Skeletal muscle tissue (tissue), 4 donors: ENCODE results near the gene HMG20A. TPM values are rescaled to one million over a fixed set of nuclear protein-coding genes. Genes with fewer than 3 reads are reported as not detected.

Source experiments
- H3K27ac ChIP-seq: one replicate; pipeline ENCODE4 v1.7.0; 2013; ENCODE audit warnings: mild to moderate bottlenecking, low read depth, low read length, inconsistent platforms
- H3K27me3 ChIP-seq, 3 donors: one replicate each; pipeline ENCODE4 v1.7.0; 2013; ENCODE audit warnings: low read length in 3 of 3; ENCODE audit not compliant: control insufficient read depth in 3 of 3, insufficient read depth in 3 of 3
- H3K36me3 ChIP-seq, 3 donors: one replicate each; pipeline ENCODE4 v1.7.0; 2013; ENCODE audit warnings: low read length in 3 of 3; ENCODE audit not compliant: control insufficient read depth in 3 of 3, insufficient read depth in 3 of 3
- H3K4me1 ChIP-seq, 3 donors: one replicate each; pipeline ENCODE4 v1.7.0; 2013; ENCODE audit warnings: low read length in 3 of 3, mild to moderate bottlenecking in 3 of 3; ENCODE audit not compliant: control insufficient read depth in 3 of 3, insufficient read depth in 3 of 3
- H3K4me3 ChIP-seq, 3 donors: one replicate each; pipeline ENCODE4 v1.7.0; 2013; ENCODE audit warnings: low read length in 3 of 3
- H3K9ac ChIP-seq, 3 donors: one replicate each; pipeline ENCODE4 v1.7.0; 2013; ENCODE audit warnings: low read length in 3 of 3, mild to moderate bottlenecking in 3 of 3, moderate library complexity in 2 of 3, low read depth in 1 of 3
- H3K9me3 ChIP-seq, 3 donors: one replicate each; pipeline ENCODE4 v1.7.0; 2013; ENCODE audit warnings: low read length in 3 of 3; ENCODE audit not compliant: control insufficient read depth in 3 of 3
- total RNA-seq: library from RNA; depleted of rRNA; stranded (reverse); fragments of >200 nt; gene quantifications from one replicate; pipeline ENCODE4 v1.2.3, GENCODE V29; 2014
- donor health status: Osteomylitis.

HMG20A gene
- total RNA-seq, 1 donor from 2014 or later, result 30.3 TPM

DNA sequence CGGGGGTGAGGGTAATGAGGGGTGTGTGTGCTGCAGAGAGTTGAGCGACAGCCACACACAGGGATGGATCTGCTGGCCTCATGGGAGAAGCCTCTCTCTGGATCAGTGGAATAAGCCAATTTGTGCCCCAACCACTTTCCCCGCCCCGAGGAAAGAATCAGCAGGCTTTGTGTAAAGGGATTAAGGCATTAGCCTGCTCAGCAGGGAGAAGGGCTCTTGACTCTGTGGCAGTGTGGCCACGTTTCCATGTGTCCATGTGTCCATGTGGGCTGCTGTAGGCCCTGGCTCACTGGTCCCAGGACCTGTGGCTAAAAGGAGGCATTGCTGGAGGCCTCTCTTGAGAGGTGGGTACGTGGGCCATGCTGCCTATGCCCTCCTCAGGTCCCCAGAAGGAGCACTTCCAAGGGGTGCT, 104.7 kb downstream of the HMG20A start:
- no peak overlapping the region for H3K27ac ChIP-seq
- H3K27me3 ChIP-seq, result no peaks in the 10 kb centered on the region
- peaks cover 0 to 17% (median 3%) of the 10 kb centered on the region in 3 donors for H3K4me1 ChIP-seq
- no peak overlapping the region for H3K9ac ChIP-seq
- no peaks in the 10 kb centered on the region for H3K9me3 ChIP-seq
- H3K4me3 ChIP-seq, result no peak overlapping the region
- no peaks in the 10 kb centered on the region for H3K36me3 ChIP-seq

- H3K36me3 ChIP-seq, result no peaks in the 10 kb centered on the region
- no peaks in the 10 kb centered on the region for H3K9me3 ChIP-seq
- H3K4me1 ChIP-seq, result peaks cover 0 to 17% (median 3%) of the 10 kb centered on the region in 3 donors
- no peak overlapping the region for H3K9ac ChIP-seq
- no peaks in the 10 kb centered on the region for H3K27me3 ChIP-seq
- no peak overlapping the region for H3K4me3 ChIP-seq
- H3K27ac ChIP-seq, result no peak overlapping the region
Measured at GRCh38 chr15:77525907-77526594, 105.4 kb downstream of the HMG20A start.

- no peak overlapping the region for H3K9ac ChIP-seq
- peaks cover 0 to 17% (median 3%) of the 10 kb centered on the region in 3 donors for H3K4me1 ChIP-seq
- H3K9me3 ChIP-seq, result no peaks in the 10 kb centered on the region
- no peaks in the 10 kb centered on the region for H3K27me3 ChIP-seq
- peak overlapping the region; percentile 51 for H3K27ac ChIP-seq
- H3K4me3 ChIP-seq, result no peak overlapping the region
- no peaks in the 10 kb centered on the region for H3K36me3 ChIP-seq
Measured at GRCh38 chr15:77526595-77527163, 106.0 kb downstream of the HMG20A start.

DNA sequence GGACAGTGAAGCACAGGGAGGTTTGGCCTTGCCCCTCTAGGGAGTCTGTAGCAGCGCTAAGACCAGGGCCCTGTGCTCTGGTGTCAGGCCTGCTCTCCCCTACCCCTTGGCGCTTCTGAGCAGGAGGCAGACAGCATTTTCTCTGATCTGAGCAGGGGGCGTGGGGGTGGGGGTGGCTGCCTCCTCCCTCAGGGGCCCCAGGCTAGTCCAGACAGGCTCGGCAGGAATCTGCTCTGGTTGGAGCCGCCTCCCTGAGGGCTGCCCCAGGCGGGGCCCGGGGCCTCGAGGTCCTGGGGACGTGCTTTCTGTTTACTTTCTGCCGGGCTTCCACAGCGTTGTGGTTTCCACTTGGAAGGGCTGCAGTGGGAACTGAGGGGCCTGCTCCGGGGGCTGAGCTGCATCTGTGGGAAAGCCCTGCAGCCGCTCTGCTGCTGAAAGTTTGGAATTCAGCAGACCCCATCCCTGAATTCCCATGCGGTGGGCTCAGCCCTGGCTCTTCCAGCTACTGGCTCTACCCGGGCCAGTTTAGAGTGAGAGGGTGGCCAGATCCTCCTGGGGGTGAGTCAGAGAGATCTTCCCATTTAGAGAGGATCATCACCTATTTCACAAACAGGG, 106.6 kb downstream of the HMG20A start:
- H3K36me3 ChIP-seq, result no peaks in the 10 kb centered on the region
- H3K9ac ChIP-seq, result no peak overlapping the region
- peaks cover 0 to 17% (median 3%) of the 10 kb centered on the region in 3 donors for H3K4me1 ChIP-seq
- no peaks in the 10 kb centered on the region for H3K9me3 ChIP-seq
- H3K4me3 ChIP-seq, result no peak overlapping the region
- peak overlapping the region; percentile 51 for H3K27ac ChIP-seq
- no peaks in the 10 kb centered on the region for H3K27me3 ChIP-seq

DNA sequence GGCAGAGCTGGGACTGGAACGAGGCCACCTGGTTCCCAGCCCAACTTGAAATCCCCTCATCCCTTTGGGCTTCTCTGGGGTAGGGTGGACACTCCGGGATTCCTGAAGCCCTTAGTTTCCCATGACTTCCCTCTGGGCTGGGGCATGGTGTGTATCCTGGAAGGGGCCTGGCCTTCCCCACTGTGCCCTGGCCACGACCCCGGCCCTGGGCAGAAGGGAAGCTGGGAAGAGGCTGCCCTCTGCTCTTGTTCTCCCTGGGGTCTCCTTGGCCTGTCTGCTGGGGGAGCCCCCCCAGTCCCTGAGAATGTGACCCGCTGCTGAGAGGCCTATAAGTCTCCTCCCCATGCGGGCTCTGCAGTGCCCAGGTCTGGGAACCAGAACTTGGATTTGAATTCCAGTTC, 107.1 kb downstream of the HMG20A start:
- Histone ChIP-seq H3K4me3 (no peak overlapping the region), H3K4me1 (peaks cover 0 to 17% (median 3%) of the 10 kb centered on the region in 3 donors), H3K36me3 (no peaks in the 10 kb centered on the region), H3K27me3 (no peaks in the 10 kb centered on the region), H3K9me3 (no peaks in the 10 kb centered on the region), H3K9ac (no peak overlapping the region), H3K27ac (peak overlapping the region; percentile 65)

DNA sequence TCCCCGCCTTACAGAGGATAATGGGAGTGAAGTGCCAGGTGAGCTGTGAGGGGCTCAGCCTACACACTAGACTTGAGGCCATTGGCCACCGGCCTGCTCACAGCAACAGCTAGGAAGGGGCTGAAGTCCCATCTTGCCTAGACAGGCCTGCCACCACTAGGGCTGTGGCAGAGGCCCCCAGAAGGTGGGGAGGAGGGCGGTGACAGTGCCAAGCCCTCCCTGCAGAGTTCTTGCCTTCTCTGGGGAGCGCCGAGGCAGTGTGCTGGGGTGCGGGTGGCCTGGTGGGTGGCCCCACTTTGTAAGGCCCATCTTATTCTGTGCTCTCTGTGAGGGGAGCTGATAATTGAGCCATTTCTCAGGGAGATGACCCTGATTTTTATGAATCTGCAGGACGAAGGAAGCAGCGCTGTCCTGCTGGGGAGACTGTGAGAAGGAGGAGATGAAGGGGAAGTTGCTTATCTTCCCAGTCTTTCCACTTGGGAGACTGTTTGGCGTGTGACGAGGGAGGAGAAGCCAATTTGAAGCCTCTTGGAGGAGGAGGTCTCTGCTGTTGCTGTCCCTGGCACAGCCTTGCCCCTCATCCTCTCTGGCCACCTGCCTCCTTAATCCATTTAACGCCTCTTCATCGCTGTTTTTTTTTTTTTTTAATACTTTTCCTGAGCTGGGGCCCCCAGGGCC, 107.7 kb downstream of the HMG20A start:
- H3K27ac ChIP-seq, result peak overlapping the region; percentile 65

GRCh38 chr15:77528968-77529319, 108.3 kb downstream of the HMG20A start:
- Histone ChIP-seq H3K36me3 (no peaks in the 10 kb centered on the region), H3K4me3 (no peak overlapping the region), H3K27me3 (no peaks in the 10 kb centered on the region), H3K9me3 (no peaks in the 10 kb centered on the region), H3K27ac (no peak overlapping the region), H3K9ac (peak overlapping the region in 1 of 3 donors; percentile 16), H3K4me1 (peaks cover 0 to 17% (median 3%) of the 10 kb centered on the region in 3 donors)

More for the DNA sequence above, 107.7 kb downstream of the HMG20A start:
- Histone ChIP-seq H3K4me1 (peaks cover 0 to 17% (median 3%) of the 10 kb centered on the region in 3 donors), H3K36me3 (no peaks in the 10 kb centered on the region), H3K9me3 (no peaks in the 10 kb centered on the region), H3K27me3 (no peaks in the 10 kb centered on the region), H3K9ac (no peak overlapping the region), H3K4me3 (no peak overlapping the region)

GRCh38 chr15:77529394-77530159, 108.9 kb downstream of the HMG20A start:
- Histone ChIP-seq H3K4me1 (peaks cover 0 to 21% (median 3%) of the 10 kb centered on the region in 3 donors), H3K27ac (no peak overlapping the region), H3K9ac (no peak overlapping the region), H3K4me3 (no peak overlapping the region), H3K36me3 (no peaks in the 10 kb centered on the region), H3K27me3 (no peaks in the 10 kb centered on the region), H3K9me3 (no peaks in the 10 kb centered on the region)

- no peaks in the 10 kb centered on the region for H3K9me3 ChIP-seq
- peaks cover 0 to 27% (median 3%) of the 10 kb centered on the region in 3 donors for H3K4me1 ChIP-seq
- H3K36me3 ChIP-seq, result no peaks in the 10 kb centered on the region
- H3K27me3 ChIP-seq, result no peaks in the 10 kb centered on the region
- H3K4me3 ChIP-seq, result no peak overlapping the region
- no peak overlapping the region for H3K27ac ChIP-seq
- H3K9ac ChIP-seq, result no peak overlapping the region
Measured at GRCh38 chr15:77530576-77530975, 109.9 kb downstream of the HMG20A start.
